Activated T-cell treated with anti-CD3 and anti-CD28 coated beads for 24 hours (primary cell): ENCODE measurements around the gene RPA1.
"Not testable (repeated sequence)": the region's sequence is repeated elsewhere in the genome, so short reads cannot be mapped to it uniquely, and the experiment has no call there.

Experiments
- DNase-seq: peaks from one replicate; pipeline ENCODE4 v3.0.0-alpha.2; 2020; ENCODE audit warnings: low read depth

The RPA1 gene

GRCh38 chr17:1820528-1821252 is 9.1 kb upstream of the RPA1 start:
- no peak for DNase-seq

GRCh38 chr17:1829216-1829591 is 601 bp upstream of the RPA1 start:
- no peak for DNase-seq

GRCh38 chr17:1830288-1830687 is 483 bp downstream of the RPA1 start:
- no peak for DNase-seq

DNA sequence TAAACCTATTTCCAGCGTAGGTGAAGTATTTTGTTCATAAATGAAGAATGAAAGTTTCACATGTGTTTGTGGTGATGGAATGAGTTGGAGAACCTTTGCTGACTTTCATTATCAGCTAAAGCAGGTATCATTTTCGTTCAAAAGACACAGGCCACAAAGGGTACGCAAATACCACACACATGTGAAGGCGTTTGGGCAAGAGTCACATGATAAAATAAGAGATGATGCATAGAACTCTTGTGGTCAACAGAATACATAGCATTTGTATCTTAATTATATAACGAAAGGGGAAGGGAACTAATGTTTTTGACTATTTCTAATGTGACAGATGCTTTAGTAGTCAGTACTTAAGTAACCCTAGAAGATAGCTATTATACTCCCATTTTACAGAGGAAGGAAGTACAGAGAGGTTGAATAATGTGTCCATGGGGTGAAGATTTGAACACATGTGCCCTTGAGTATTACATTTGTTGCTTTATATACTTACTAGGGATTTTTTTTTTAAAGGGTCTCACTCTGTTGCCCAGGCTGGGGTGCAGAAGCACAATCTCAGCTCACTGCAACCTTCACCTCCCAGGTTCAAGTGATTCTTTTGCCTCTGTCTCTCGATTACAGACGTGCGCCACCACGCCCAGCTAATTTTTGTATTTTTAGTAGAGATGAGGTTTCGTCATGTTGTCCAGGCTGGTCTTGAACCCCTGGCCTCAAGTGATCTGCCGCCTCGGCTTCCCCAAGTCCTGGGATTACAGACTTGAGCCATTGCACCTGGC is 4.8 kb downstream of the RPA1 start:
- DNase-seq: no peak

- DNase-seq: no peak
These were observed 9.7 kb downstream of the RPA1 start for GRCh38 chr17:1839516-1839915.

DNA sequence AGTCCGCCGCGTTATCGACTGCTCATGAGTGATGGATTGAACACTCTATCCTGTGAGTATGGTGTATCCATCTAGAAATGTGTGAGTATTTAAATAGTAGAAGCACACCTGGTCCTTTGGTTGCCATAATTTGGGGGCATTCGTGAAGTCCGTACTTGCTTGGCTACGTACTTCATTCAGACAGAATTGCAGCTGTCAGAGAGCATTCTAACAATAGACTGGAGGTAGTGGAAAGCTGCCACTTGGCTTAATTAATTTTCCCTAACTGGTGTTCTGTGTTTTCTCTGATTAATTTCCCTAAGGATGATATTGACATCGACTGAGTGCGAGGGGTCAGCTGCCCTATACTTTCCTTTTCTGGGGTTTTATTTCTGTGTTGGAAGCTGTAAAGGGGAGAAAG is 14.1 kb downstream of the RPA1 start:
- no peak for DNase-seq

DNA sequence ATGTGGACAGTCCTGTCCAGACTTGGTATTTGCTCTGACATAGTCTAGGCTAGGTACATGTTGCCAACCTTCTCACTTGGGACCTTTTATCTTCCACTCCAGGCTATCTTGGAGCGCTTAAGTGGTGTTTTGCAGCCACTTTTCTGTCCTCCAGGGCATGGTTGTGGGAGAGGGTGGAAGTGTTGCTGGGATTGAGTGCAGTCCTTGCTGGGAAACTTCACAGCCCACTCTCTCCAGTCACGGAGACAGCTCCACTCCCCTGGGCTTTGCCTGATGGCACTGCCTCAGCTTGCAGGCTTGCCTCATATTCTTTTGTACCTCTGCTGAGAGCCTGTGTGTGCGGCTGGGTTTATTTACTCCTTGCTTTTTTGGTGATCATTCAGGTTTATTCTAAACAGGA is 17.4 kb downstream of the RPA1 start:
- no peak for DNase-seq

DNA sequence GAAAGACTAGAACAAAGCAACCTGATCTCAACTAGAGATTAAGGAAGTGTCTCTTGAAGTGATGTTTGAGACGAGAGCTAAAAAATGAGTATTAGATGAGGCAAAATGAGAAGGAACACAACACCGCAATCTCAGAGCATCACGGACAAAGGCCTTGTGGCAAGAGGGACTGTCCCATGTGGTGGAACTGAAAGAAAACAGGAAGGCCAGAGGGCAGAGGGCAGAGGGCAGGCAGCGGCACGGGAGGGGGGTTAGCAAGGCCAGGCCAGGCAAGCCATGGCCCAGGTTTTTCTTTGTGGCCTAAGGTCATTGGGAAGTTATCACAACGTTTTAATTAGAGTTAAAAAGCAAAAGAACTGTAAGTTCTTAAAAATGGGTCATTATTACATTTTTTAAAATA is 22.5 kb downstream of the RPA1 start:
- DNase-seq: no peak

GRCh38 chr17:1853698-1854097 is 23.9 kb downstream of the RPA1 start:
- no peak for DNase-seq

- not testable (repeated sequence) for DNase-seq
These were observed 26.7 kb downstream of the RPA1 start for GRCh38 chr17:1856462-1856861.

DNA sequence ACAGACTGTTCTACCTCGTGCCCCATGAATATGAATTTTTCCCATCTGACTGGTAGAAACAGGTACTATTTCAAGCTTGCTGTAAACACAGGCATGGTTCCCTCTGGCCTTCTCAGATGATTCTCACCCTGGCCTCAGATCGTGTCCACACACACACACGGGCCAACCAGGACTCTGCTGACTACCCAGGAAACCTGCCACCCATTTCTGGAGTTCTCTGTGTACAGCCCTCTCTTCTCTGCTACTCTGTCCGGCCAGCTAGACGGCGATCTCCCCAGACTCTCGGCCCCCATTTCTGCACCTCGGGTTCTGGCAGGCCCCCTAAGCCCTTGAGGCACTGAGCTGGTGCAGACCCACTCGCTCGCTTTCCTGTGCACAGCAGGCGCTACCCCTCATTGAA is 31.2 kb downstream of the RPA1 start:
- DNase-seq: no peak

GRCh38 chr17:1861391-1862010 is 31.7 kb downstream of the RPA1 start:
- no peak for DNase-seq

DNA sequence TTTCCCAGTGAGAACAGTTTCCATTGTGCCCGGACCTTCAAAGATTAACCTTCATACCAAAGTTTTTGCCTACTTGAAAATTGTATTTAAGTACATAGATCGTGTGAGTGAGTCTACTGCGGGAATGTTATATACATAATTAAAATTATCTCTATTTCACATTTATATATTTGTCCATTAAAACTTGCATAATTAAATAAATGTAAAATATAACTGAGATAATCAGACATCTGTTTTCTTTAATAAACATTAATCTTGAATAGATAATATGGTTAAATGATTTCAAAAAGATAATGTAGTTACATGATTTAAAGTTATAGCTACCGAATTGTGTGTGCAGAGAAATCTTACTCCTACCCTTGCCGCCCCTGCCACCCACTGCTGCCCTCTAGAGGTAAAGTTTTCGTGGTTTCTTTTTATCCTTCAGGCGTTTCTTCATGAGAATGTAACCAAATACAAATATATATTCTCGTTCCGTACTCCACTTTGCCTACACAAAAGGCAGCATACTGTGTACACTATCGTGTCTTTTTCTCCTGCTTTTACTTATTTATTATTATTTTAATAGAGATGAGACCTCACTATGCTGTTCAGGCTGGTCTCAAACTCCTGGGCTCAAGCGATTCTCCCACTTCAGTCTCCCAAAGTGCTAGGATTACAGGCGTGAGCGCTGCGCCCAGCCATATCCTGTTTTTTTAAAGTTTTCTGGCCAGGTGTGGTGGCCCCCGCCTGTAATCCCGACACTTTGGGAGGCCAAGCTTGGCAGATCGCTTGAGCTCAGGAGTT is 35.6 kb downstream of the RPA1 start:
- peak; percentile 27 for DNase-seq

DNA sequence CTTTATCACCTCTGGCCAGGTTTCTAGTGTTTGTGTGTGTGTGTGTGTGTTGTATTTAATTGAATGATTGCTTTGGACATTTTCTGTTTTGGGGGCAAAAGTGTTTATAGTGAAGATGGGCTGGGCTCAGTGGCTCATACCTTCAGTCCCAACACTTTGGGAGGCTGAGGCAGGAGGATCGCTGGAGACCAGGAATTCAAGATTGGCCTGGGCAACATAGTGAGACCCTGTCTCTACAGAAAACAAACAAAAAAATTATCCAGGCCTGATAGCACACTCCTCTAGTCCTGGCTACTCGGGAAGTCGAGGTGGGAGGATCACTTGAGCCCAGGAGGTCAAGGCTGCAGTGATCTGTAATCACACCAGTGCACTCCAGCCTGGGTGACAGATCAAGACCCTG is 37.5 kb downstream of the RPA1 start:
- no peak for DNase-seq

- no peak for DNase-seq
These were observed 38.3 kb downstream of the RPA1 start for GRCh38 chr17:1868090-1868489.

DNA sequence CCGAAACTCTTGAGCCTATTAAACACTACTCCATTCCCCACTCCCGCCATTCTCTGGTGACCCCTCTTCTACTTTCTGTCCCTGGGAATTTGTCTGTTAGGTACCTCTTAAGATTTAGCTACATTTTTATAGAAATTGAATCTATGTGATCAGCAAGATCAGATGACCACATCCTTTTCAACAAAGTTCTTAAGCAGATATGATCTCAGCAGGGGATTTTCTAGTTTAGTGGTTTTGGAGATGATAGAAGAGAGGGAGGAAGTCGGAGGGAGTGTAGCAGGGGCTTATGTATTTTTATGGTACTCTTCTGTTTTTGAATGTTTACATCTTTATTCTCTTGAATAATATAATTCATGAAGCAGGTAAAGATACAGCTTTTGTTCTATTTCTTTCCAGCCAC is 40.8 kb downstream of the RPA1 start:
- no peak for DNase-seq

- DNase-seq: no peak
These were observed 42.0 kb downstream of the RPA1 start for GRCh38 chr17:1871756-1872155.

DNA sequence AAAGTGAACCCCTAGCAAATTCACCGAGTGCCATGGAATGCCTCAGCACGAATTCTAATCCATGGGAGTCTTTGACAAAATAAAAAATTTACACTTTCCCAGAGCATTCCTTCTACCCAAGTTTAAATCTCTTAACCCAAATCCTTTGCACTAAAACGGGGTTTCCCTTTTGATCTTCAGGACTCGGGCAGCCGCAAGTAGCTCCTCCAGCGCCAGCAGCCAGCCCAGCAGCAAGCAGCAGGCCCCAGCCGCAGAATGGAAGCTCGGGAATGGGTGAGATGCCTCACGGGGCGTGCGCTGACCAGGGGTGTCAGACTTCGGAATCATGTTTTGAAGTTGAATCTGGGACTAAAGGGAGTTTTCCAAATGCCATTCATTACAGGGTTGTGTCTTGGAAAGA is 42.4 kb downstream of the RPA1 start:
- DNase-seq: no peak

GRCh38 chr17:1872976-1873375 is 43.2 kb downstream of the RPA1 start:
- DNase-seq: no peak

- DNase-seq: no peak
These were observed 43.6 kb downstream of the RPA1 start for GRCh38 chr17:1873418-1873817.

GRCh38 chr17:1875597-1875996 is 45.8 kb downstream of the RPA1 start:
- no peak for DNase-seq

GRCh38 chr17:1878419-1879121 is 48.8 kb downstream of the RPA1 start:
- DNase-seq: no peak
